ENCODE measurements around the gene ANKRD13A.
"Not testable (repeated sequence)": the region's sequence is repeated elsewhere in the genome, so short reads cannot be mapped to it uniquely, and the experiment has no call there.

Gene ANKRD13A

DNA sequence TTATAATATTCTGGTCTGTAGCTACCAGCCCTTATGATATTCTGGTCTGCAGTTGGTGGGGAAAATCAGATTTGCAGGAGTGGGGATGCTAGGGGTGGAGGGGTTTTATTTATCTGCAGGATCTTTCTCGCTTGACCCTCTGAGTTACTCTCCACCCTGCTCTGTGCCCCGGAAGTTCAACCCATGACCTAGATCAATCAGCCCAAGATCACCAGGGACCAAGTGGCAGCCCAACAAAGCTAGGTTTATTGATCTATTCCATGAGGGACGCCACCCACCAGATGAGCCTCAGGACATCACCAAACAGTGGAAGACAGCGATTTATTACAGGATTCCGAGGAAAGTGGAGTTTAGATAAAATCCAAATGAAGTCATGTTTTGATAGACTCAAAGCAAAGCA is 74.9 kb downstream of the ANKRD13A start:
- DNase-seq (ENCODE audit: low read depth, low spot score) = no peak
- no peak overlapping the region for H3K4me3 ChIP-seq (ENCODE audit: low read depth, low read length)
- TF ChIP-seq, protein P1, sequence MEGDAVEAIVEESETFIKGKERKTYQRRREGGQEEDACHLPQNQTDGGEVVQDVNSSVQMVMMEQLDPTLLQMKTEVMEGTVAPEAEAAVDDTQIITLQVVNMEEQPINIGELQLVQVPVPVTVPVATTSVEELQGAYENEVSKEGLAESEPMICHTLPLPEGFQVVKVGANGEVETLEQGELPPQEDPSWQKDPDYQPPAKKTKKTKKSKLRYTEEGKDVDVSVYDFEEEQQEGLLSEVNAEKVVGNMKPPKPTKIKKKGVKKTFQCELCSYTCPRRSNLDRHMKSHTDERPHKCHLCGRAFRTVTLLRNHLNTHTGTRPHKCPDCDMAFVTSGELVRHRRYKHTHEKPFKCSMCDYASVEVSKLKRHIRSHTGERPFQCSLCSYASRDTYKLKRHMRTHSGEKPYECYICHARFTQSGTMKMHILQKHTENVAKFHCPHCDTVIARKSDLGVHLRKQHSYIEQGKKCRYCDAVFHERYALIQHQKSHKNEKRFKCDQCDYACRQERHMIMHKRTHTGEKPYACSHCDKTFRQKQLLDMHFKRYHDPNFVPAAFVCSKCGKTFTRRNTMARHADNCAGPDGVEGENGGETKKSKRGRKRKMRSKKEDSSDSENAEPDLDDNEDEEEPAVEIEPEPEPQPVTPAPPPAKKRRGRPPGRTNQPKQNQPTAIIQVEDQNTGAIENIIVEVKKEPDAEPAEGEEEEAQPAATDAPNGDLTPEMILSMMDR (IDR thresholded peaks at IDR 0.05; ENCODE audit: insufficient read depth, low read length, missing control alignments) = no peak
- POLR2A ChIA-PET = no interaction called here
- CTCF ChIA-PET = interaction anchor here (0.8 to 2.0 kb wide), 6 partner anchors 8 to 244 kb away, joined by 3 to 5 read pairs (median 3); no protein-coding TSS in a partner anchor

DNA sequence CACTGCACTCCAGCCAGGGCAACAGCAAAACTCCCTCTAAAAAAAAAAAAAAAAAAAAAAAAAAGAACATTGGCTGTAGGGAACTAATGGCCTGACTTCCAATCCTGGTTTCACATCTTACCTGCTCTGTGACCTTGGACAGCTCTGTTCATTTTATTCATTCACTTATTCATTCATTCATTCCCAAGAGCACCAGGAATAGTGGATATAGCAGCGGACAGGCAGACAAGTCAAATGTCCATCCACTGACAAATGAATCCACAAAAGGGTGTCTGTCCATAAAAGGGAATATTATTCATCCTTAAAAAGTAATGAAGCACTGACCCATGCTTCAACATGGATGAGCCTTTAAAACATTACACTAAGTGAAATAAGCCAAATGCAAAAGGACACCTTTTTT is 76.7 kb downstream of the ANKRD13A start:
- CTCF ChIA-PET = no interaction called here

DNA sequence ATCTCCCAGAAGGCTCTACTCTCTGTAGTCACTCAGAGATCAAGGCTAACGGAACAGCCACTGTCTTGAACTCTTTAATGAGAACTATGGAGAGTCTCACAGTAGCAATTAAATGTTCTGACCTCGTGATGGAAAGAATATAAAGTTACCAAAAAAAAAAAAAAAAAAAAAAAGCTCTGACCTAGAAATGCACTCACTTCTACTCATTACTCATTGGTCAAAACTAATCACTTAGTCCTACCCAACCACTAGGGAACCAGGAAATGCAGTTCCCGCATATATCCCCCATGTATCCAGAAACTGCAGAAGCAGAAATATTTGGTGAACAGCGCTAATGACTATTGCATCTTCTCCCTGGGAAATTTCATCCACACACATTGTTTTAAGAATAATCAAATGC is 78.6 kb downstream of the ANKRD13A start:
- ChIA-PET CTCF (interaction anchor here (1.9 kb wide), 1 partner anchor 22 kb away, joined by 4 read pairs; no protein-coding TSS in a partner anchor), POLR2A (no interaction called here)
- H3K4me3 ChIP-seq (ENCODE audit: low read depth, low read length) = no peak overlapping the region
- DNase-seq (ENCODE audit: low read depth, low spot score) = no peak
- TF ChIP-seq, protein P1 (IDR thresholded peaks at IDR 0.05; ENCODE audit: insufficient read depth, low read length, missing control alignments) = no peak

More for the DNA sequence above, 76.7 kb downstream of the ANKRD13A start:
- POLR2A ChIA-PET = no interaction called here
- TF ChIP-seq, protein P1 (IDR thresholded peaks at IDR 0.05; ENCODE audit: insufficient read depth, low read length, missing control alignments) = no peak
- DNase-seq (ENCODE audit: low read depth, low spot score) = no peak
- H3K4me3 ChIP-seq (ENCODE audit: low read depth, low read length) = no peak overlapping the region

DNA sequence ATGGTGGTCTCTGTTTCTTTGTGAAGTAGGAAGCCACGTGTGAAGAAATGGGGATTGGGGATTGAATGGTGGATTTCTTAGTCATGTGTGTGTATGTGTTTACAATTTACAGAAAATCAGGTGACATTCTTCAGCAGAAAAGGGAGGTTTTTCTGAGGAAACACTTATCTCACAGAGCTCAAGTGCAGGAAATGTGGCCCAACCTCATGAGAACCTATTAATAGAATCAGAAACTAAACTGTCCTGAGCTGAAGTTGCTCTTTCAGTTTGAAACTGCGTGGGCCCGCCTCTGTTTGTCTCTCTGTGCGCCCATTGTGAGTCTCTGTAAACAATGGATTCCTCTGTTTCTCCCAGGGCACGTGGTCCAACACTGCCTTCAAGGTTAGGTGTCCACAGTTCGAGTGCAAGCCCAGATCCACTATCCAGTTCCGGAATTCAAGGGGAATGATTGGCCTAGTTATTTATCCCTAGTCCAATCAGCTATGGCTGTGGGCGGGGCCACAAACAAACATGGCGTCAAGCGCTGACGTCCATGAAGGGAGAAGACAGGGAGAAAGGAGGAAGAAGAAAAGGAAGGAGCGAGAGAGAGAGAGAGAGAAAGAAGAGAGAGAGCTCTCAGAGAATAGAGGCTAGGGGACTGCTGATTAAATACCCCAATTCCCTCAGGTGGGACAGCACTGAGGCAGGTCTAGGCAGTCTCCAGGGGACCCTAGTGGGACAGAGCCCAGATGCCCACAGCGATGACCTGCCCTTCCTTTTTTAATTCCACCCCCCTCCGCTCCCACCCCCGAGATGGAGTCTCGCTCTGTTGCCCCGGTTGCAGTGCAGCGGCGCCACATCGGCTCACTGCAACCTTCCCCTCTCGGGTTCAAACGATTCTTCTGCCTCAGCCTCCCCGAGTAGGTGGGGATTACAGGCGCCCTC is 80.5 kb downstream of the ANKRD13A start:
- ChIA-PET POLR2A (no interaction called here), CTCF (no interaction called here)
- TF ChIP-seq, protein P1 (IDR thresholded peaks at IDR 0.05; ENCODE audit: insufficient read depth, low read length, missing control alignments) = no peak
- DNase-seq (ENCODE audit: low read depth, low spot score) = no peak
- H3K4me3 ChIP-seq (ENCODE audit: low read depth, low read length) = no peak overlapping the region

DNA sequence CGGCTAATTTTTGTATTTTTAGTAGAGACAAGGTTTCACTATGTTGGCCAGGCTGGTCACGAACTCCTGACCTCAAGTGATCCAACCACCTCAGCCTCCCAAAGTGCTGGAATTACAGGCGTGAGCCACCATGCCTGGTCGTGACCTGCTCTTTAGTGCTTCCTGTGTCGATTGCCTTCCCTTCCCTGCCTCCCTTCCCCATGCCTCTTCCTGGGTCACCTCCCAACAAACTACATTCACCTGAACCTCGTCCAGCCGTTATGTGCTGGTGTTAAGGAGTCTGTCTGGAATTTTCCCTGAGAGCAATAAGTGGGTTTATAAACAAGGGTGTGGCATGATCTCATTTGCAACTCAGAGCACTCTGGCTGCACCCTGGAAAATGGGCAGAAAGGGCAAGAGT is 81.2 kb downstream of the ANKRD13A start:
- no peak overlapping the region for H3K4me3 ChIP-seq (ENCODE audit: low read depth, low read length)
- TF ChIP-seq, protein P1 (IDR thresholded peaks at IDR 0.05; ENCODE audit: insufficient read depth, low read length, missing control alignments) = no peak
- CTCF ChIA-PET = no interaction called here
- DNase-seq (ENCODE audit: low read depth, low spot score) = no peak
- POLR2A ChIA-PET = no interaction called here

DNA sequence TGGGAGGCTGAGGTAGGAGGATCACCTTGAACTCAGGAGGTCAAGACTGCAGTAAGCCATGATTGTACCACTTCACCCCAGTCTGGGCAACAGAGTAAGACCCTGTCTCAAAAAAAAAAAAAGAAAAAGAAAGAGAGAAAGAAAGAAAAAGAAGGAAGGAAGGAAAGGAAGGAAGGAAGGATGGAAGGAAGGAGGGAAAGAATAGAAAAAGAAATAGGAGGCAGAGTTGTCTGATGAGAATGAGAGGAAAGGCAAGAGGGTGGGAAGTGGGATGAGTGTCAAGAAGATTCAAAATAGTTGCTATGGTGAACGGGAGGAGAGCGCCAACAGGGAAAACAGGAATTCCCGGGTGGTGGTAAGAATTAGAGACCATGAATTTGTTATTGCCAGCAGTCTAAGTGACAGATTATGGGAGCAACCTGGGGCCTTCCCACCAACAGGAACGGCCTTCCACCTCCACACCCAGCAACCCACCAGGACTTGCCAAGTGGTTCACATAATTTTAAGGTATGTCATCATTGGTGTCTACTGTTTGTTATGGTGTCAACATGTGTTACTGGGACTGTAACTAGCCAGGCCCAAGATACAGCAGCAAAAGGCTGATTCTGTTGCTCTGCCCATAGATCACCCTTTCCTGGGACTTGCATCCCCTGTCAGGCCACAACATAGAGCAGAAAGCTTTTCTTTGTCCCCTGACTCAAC is 85.2 kb downstream of the ANKRD13A start:
- no peak for DNase-seq (ENCODE audit: low read depth, low spot score)
- H3K4me3 ChIP-seq (ENCODE audit: low read depth, low read length) = no peak overlapping the region
- TF ChIP-seq, protein P1 (IDR thresholded peaks at IDR 0.05; ENCODE audit: insufficient read depth, low read length, missing control alignments) = no peak
- ChIA-PET POLR2A (no interaction called here), CTCF (interaction anchor here (0.7 kb wide), 1 partner anchor 347 kb away, joined by 3 read pairs; no protein-coding TSS in a partner anchor)

DNA sequence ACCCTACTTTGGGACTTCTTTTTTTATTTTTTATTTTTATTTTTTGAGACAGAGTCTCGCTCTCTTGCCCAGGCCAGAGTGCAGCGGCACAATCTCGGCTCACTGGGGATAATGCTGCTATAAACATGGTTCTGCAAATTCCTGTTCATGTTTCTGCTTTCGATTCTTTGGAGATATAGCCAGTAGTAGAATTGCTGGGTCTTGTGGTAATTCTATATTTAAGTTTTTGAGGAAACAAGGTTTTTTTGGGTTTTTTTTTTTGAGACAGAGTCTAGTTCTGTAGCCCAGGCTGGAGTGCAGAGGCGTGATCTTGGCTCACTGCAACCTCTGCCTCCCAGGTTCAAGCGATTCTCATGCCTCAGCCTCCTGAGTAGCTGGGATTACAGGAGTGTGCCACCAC is 89.0 kb downstream of the ANKRD13A start:
- DNase-seq (ENCODE audit: low read depth, low spot score); H3K4me3 ChIP-seq (ENCODE audit: low read depth, low read length); CTCF ChIA-PET; POLR2A ChIA-PET: not testable (repeated sequence)
